K562 (cell line): Measurements from ENCODE around the gene RPRML. TPM values are rescaled to one million over a fixed set of nuclear protein-coding genes. Genes with fewer than 3 reads are reported as not detected.

Source experiments
- ATAC-seq: fragments of 200-7000 bp; cut with Tn5 transposase; 3 replicates; pipeline ENCODE4 v1.9.1; 2020; ENCODE audit warnings: moderate library complexity
- BruUV-seq: library from RNA; stranded (reverse); fragments of 400-500 nt; replicated peaks from 2 replicates; lab custom pipeline; 2021; lab: Mats Ljungman, UMichigan
- CTCF ChIA-PET: fragments of 300-600 bp; formaldehyde crosslinking; extraction: SDS; loops from one replicate; lab custom pipeline; 2021; ENCODE audit warnings: low intra/inter-chr PET ratio; lab: Yijun Ruan, JAX
- POLR2A ChIA-PET: fragments of 300-600, 350-650 bp; sonication (Branson Sonifier 250); formaldehyde crosslinking; extraction: SDS; loops from one replicate; lab custom pipeline; 2021; ENCODE audit warnings: antibody characterized with exemption, inconsistent platforms; lab: Yijun Ruan, JAX
- DNase-seq, 4 experiments: peaks; one replicate each; pipeline versions ENCODE4 v3.0.0 to v3.0.0-alpha.2; 2011 to 2018; ENCODE audit warnings: low spot score in 3 of 4, mixed read lengths in 3 of 4; ENCODE audit errors: extremely low read depth in 1 of 4
- FAIRE-seq: peaks from 2 replicates; lab custom pipeline; 2011; peaks lifted over from hg19 to GRCh38; lab: Jason Lieb, UNC
- H2AFZ ChIP-seq: 2 replicates; pipeline ENCODE4 v1.6.0; 2011; ENCODE audit warnings: low read depth, low read length, control low read depth, inconsistent platforms
- H3K27ac ChIP-seq: fragments of 200-600 bp; 3 replicates; pipeline ENCODE4 v1.8.0; 2011; ENCODE audit warnings: low read depth, mild to moderate bottlenecking, control low read depth, inconsistent platforms, low read length, moderate library complexity, mixed read lengths; ENCODE audit errors: extremely low read depth
- H3K27me3 ChIP-seq, 2 experiments: fragments of 300-600 bp in 1 of 2; 2 replicates in 1 of 2; 3 replicates in 1 of 2; pipeline versions ENCODE4 v1.6.0 to v1.8.0; 2011; ENCODE audit warnings: inconsistent platforms in 2 of 2, low read length in 2 of 2, mild to moderate bottlenecking in 1 of 2, mixed read lengths in 1 of 2, moderate library complexity in 1 of 2; ENCODE audit not compliant: control insufficient read depth in 2 of 2, insufficient read depth in 2 of 2
- H3K36me3 ChIP-seq: fragments of 300-600 bp; 3 replicates; pipeline ENCODE4 v1.8.0; 2011; ENCODE audit warnings: mild to moderate bottlenecking, low read length, inconsistent platforms; ENCODE audit not compliant: control insufficient read depth, insufficient read depth
- H3K4me1 ChIP-seq, 2 experiments: fragments of 200-600 bp in 1 of 2; replicated peaks in 1 of 2; 2 replicates in 1 of 2; 3 replicates in 1 of 2; pipeline versions ENCODE4 v1.5.1 to v1.8.0; 2011; ENCODE audit warnings: inconsistent platforms in 2 of 2, low read length in 2 of 2, mild to moderate bottlenecking in 1 of 2, mixed read lengths in 1 of 2, moderate library complexity in 1 of 2; ENCODE audit not compliant: control insufficient read depth in 2 of 2, insufficient read depth in 2 of 2
- H3K4me2 ChIP-seq: 2 replicates; pipeline ENCODE4 v1.6.1; 2011; ENCODE audit warnings: low read length, control low read depth, inconsistent platforms, mixed read lengths; ENCODE audit not compliant: insufficient read depth
- H3K4me3 ChIP-seq: fragments of 200-600 bp; sonication (generic), shearing (Covaris generic); 2 replicates; pipeline ENCODE4 v1.5.1; 2016; ENCODE audit warnings: control low read depth, inconsistent platforms
- H3K79me2 ChIP-seq: fragments of 200-600 bp; 3 replicates; pipeline ENCODE4 v1.8.0; 2011; ENCODE audit warnings: low read length, inconsistent platforms; ENCODE audit not compliant: control insufficient read depth, insufficient read depth
- H3K9ac ChIP-seq, 2 experiments: 2 replicates each; pipeline versions ENCODE4 v1.6.0 to v1.6.1; 2011; ENCODE audit warnings: low read depth in 2 of 2, low read length in 2 of 2, control low read depth in 1 of 2, inconsistent platforms in 1 of 2, mild to moderate bottlenecking in 1 of 2, mixed read lengths in 1 of 2; ENCODE audit not compliant: insufficient read depth in 1 of 2
- H3K9me1 ChIP-seq: one replicate; pipeline ENCODE4 v1.6.0; 2011; ENCODE audit warnings: inconsistent platforms, mild to moderate bottlenecking, low read length, moderate library complexity; ENCODE audit not compliant: control insufficient read depth, insufficient read depth
- H3K9me3 ChIP-seq: replicated peaks from 2 replicates; pipeline ENCODE4 v1.5.1; 2011; ENCODE audit warnings: low read depth, low read length, inconsistent platforms; ENCODE audit not compliant: control insufficient read depth, insufficient read depth
- H4K20me1 ChIP-seq: replicated peaks from 2 replicates; pipeline ENCODE4 v1.6.1; 2011; ENCODE audit warnings: low read length, inconsistent platforms, mixed read lengths; ENCODE audit not compliant: control insufficient read depth, insufficient read depth
- BACH1 ChIP-seq: fragments of 200-800 bp; sonication (Bioruptor generic); IDR thresholded peaks from 2 replicates; pipeline ENCODE4 v1.6.1; 2016; ENCODE audit warnings: missing genetic modification characterization, missing compliant biosample characterization
- BRCA1 ChIP-seq, 2 experiments: fragments of 450-650 bp in 1 of 2; sonication (generic) in 1 of 2; formaldehyde crosslinking in 1 of 2; IDR thresholded peaks; 2 replicates each; pipeline versions ENCODE4 v1.5.0 to v1.6.1; 2017 to 2020; ENCODE audit warnings: mild to moderate bottlenecking in 1 of 2, missing genetic modification reagents in 1 of 2
- CSDE1 ChIP-seq, 2 experiments: fragments of 450-650 bp; IDR thresholded peaks; 2 replicates each; pipeline ENCODE4 v1.6.1; 2016; ENCODE audit warnings: mild to moderate bottlenecking in 1 of 2
- FOSL1 ChIP-seq: fragments of 200-800 bp; sonication (Bioruptor generic); conservative IDR thresholded peaks from 2 replicates; pipeline ENCODE4 v1.6.1; 2016; ENCODE audit warnings: missing genetic modification characterization, missing compliant biosample characterization
- GABPB1 ChIP-seq: sonication (generic); formaldehyde crosslinking; IDR thresholded peaks from 2 replicates; pipeline ENCODE4 v1.8.0; 2022; ENCODE audit warnings: mild to moderate bottlenecking, missing genetic modification reagents
- GTF2A2 ChIP-seq: IDR thresholded peaks from 2 replicates; pipeline ENCODE4 v1.6.1; 2016; ENCODE audit warnings: mild to moderate bottlenecking, missing genetic modification characterization, missing compliant biosample characterization
- MAFG ChIP-seq: fragments of 450-650 bp; conservative IDR thresholded peaks from 2 replicates; pipeline ENCODE4 v1.6.1; 2016; ENCODE audit warnings: missing genetic modification characterization, missing compliant biosample characterization
- NEUROD1 ChIP-seq: fragments of 150-350 bp; IDR thresholded peaks from 2 replicates; pipeline ENCODE4 v1.6.1; 2014; ENCODE audit warnings: borderline replicate concordance, low read length, low read depth; ENCODE audit not compliant: partially characterized antibody
- TAL1 ChIP-seq: fragments of 450-650 bp; IDR thresholded peaks from 2 replicates; pipeline ENCODE4 v1.6.1; 2016; ENCODE audit warnings: mild to moderate bottlenecking
- ZNF212 ChIP-seq: fragments of 450-650 bp; formaldehyde crosslinking; IDR thresholded peaks from 2 replicates; pipeline ENCODE4 v1.4.0; 2020; ENCODE audit warnings: mild to moderate bottlenecking
- ZNF232 ChIP-seq: sonication (generic); formaldehyde crosslinking; IDR thresholded peaks from 2 replicates; pipeline ENCODE4 v1.8.0; 2022; ENCODE audit warnings: mild to moderate bottlenecking, missing genetic modification reagents
- WGBS: fragments of 100-300 bp; shearing (Covaris generic); methylation state at CpG from one replicate; pipeline ENCODE4 v1.1.6; 2016; ENCODE audit warnings: low coverage, mixed read lengths; ENCODE audit not compliant: insufficient coverage; ENCODE audit errors: missing lambda C conversion rate; 5-methylcytosine and 5-hydroxymethylcytosine counted together
- in situ Hi-C: fragments of 300-500 bp; cut with MboI; formaldehyde crosslinking; loops from 4 replicates; pipeline ENCODE4 v1.15.0; 2018; ENCODE audit warnings: inconsistent platforms, mixed read lengths
- intact Hi-C: fragments of 100-400 bp; cut with micrococcal nuclease; formaldehyde crosslinking; loops from 2 replicates; pipeline ENCODE4 v1.14.2; 2022
- polyA plus RNA-seq, 8 experiments: library from polyadenylated mRNA; depleted of rRNA in 4 of 8; stranded (reverse) in 5 of 8; unstranded in 3 of 8; fragments of >200 nt; fragmentation: Nextera tagmentation in 2 of 8; fragmentation: Illumina TruSeq in 1 of 8; extraction: Ambion mirVana in 2 of 8; extraction: Trizol in 1 of 8; gene quantifications; 2 replicates each; pipeline versions ENCODE4 v1.2.1 to v1.2.3, GENCODE V29; 2011 to 2014; ENCODE audit warnings: inconsistent platforms in 1 of 8, missing spikeins in 1 of 8
- total RNA-seq, 7 experiments: library from RNA; depleted of rRNA in 6 of 7; stranded (reverse); fragments of >200 nt in 6 of 7; fragmentation: Illumina TruSeq in 2 of 7; extraction: Trizol in 2 of 7; gene quantifications; 2 replicates each; pipeline versions ENCODE4 v1.2.1 to v1.2.3, GENCODE V29; 2011 to 2021; ENCODE audit warnings: low replicate concordance in 1 of 7
- TF ChIP-seq, protein P1 (sequence below): fragments of 450-650 bp; IDR thresholded peaks from 2 replicates; pipeline ENCODE4 v1.7.0; 2016; ENCODE audit warnings: borderline replicate concordance
- TF ChIP-seq, protein P2 (sequence below): fragments of 150-350 bp; IDR thresholded peaks from 2 replicates; pipeline ENCODE4 v1.6.1; 2014; ENCODE audit warnings: low read depth, mild to moderate bottlenecking, low read length, borderline replicate concordance
- TF ChIP-seq, protein P3 (sequence below): sonication (generic); formaldehyde crosslinking; IDR thresholded peaks from 2 replicates; pipeline ENCODE4 v1.8.1; 2022; ENCODE audit warnings: missing genetic modification reagents

Gene RPRML
- total and polyA plus RNA-seq, 9 of the 15 experiments (the other 6 are each of a cell fraction or from before 2014, with no cell fraction given) = not detected

DNA sequence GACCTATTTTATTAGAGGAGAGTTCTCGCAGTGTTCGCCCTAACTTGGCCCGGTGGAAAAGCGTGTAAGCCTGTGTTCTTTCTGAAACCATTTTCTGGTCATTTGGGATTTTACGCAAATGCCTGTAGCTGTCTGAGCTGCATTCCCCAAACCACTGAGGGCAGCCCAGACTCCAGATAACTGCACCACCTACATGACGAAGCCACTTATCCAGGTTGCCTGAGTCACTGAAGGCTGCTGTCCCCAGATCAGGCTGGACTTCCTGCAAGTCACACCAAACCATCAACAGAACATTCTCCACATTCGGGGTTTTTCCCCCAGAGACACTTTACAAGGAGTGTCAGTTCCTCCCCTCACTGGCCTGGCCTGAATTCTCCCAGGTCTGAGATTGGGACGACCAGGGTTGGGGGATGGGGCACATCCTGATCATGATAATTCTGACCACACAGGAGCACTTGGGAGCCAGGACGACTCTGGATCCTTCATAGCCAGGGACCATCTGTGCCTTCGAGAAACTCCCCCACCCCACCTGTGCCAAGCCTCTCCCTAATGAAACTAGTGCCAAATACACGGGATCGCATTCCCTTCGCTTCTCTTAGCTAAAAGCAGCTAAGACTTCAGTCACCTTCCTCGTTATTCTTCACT lies 2.3 kb downstream of the RPRML start (continued):
- peak; percentile 68 for TF ChIP-seq FOSL1 (tag)
- TF ChIP-seq GABPB1 (CRISPR knock-in tag) = peak; percentile 27; the same call in 1 of the 2 replicates
- no peak for TF ChIP-seq ZNF212 (CRISPR knock-in tag)
- TF ChIP-seq NEUROD1 = peak; percentile 18
- no peak for TF ChIP-seq BACH1
- TF ChIP-seq, protein P1, sequence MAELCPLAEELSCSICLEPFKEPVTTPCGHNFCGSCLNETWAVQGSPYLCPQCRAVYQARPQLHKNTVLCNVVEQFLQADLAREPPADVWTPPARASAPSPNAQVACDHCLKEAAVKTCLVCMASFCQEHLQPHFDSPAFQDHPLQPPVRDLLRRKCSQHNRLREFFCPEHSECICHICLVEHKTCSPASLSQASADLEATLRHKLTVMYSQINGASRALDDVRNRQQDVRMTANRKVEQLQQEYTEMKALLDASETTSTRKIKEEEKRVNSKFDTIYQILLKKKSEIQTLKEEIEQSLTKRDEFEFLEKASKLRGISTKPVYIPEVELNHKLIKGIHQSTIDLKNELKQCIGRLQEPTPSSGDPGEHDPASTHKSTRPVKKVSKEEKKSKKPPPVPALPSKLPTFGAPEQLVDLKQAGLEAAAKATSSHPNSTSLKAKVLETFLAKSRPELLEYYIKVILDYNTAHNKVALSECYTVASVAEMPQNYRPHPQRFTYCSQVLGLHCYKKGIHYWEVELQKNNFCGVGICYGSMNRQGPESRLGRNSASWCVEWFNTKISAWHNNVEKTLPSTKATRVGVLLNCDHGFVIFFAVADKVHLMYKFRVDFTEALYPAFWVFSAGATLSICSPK = no peak
- TF ChIP-seq MAFG (tag) = peak; percentile 84
- no peak for TF ChIP-seq GTF2A2 (tag)
- TF ChIP-seq TAL1 = peak; percentile 14; the same call in 1 of the 2 replicates

DNA sequence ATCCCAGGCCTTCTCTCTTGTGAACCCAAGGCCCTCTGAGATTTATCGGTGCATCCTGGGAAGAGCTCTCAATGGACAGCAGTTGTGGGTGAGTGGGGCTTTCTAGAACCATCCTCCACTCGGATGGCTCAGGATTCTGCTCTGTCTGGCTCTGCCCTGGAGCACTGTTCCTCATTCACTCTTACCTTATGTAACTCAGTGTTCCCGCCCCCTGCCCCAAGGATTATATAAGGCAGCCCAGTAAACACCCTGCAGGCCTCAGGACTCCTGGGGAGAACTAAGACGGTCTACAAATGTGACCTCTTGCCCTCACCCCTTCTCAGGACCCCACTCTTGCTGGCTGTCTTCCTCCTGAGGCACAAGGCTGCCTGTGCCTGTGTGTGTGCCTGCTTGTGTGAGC lies 3.8 kb downstream of the RPRML start:
- POLR2A ChIA-PET = interaction anchor here (1.3 kb wide), 1 partner anchor 15 kb away, joined by 3 read pairs; no protein-coding TSS in a partner anchor
- TF ChIP-seq, protein P2, sequence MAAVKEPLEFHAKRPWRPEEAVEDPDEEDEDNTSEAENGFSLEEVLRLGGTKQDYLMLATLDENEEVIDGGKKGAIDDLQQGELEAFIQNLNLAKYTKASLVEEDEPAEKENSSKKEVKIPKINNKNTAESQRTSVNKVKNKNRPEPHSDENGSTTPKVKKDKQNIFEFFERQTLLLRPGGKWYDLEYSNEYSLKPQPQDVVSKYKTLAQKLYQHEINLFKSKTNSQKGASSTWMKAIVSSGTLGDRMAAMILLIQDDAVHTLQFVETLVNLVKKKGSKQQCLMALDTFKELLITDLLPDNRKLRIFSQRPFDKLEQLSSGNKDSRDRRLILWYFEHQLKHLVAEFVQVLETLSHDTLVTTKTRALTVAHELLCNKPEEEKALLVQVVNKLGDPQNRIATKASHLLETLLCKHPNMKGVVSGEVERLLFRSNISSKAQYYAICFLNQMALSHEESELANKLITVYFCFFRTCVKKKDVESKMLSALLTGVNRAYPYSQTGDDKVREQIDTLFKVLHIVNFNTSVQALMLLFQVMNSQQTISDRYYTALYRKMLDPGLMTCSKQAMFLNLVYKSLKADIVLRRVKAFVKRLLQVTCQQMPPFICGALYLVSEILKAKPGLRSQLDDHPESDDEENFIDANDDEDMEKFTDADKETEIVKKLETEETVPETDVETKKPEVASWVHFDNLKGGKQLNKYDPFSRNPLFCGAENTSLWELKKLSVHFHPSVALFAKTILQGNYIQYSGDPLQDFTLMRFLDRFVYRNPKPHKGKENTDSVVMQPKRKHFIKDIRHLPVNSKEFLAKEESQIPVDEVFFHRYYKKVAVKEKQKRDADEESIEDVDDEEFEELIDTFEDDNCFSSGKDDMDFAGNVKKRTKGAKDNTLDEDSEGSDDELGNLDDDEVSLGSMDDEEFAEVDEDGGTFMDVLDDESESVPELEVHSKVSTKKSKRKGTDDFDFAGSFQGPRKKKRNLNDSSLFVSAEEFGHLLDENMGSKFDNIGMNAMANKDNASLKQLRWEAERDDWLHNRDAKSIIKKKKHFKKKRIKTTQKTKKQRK = no peak
- TF ChIP-seq CSDE1 (IDR thresholded peaks at IDR 0.05) (no peak), BRCA1 (IDR thresholded peaks at IDR 0.05) (no peak), BRCA1 (CRISPR knock-in tag; IDR thresholded peaks at IDR 0.05) (no peak), GABPB1 (CRISPR knock-in tag) (no peak), ZNF232 (CRISPR knock-in tag) (no peak)
- TF ChIP-seq, protein P3, sequence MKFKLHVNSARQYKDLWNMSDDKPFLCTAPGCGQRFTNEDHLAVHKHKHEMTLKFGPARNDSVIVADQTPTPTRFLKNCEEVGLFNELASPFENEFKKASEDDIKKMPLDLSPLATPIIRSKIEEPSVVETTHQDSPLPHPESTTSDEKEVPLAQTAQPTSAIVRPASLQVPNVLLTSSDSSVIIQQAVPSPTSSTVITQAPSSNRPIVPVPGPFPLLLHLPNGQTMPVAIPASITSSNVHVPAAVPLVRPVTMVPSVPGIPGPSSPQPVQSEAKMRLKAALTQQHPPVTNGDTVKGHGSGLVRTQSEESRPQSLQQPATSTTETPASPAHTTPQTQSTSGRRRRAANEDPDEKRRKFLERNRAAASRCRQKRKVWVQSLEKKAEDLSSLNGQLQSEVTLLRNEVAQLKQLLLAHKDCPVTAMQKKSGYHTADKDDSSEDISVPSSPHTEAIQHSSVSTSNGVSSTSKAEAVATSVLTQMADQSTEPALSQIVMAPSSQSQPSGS (CRISPR knock-in tag) = no peak

More for the DNA sequence above, 3.8 kb downstream of the RPRML start:
- BruUV-seq = no TSS peak
- WGBS = 38% methylated on average over 4 of the region's 4 CpGs
- Histone ChIP-seq H3K9ac (no peak overlapping the region), H3K9me1 (no peaks in the 10 kb centered on the region), H3K27ac (no peak overlapping the region), H3K4me1 (peaks cover 10 to 30% of the 10 kb centered on the region in 2 experiments; a peak in 4 of 5 replicates), H3K4me2 (no peak overlapping the region), H3K79me2 (no peaks in the 10 kb centered on the region), H3K9me3 (no peaks in the 10 kb centered on the region), H3K27me3 (peaks cover 42 to 57% of the 10 kb centered on the region in 2 experiments; a peak in 3 of 5 replicates), H4K20me1 (peaks cover 4% of the 10 kb centered on the region; the same call in 1 of the 2 replicates), H3K36me3 (no peaks in the 10 kb centered on the region), H2AFZ (no peak overlapping the region), H3K4me3 (no peak overlapping the region)
- FAIRE-seq (no peak), DNase-seq (no peak), ATAC-seq (no peak)
- intact Hi-C loops = no loop called here
- CTCF ChIA-PET = no interaction called here
- in situ Hi-C loops = loop anchor here (25.0 kb wide), 1 partner anchor 637 kb away; no protein-coding TSS in a partner anchor
